Central memory CD4-positive, alpha-beta T cell (primary cell): ENCODE measurements around the gene SYT2.
"Not testable (repeated sequence)": the region's sequence is repeated elsewhere in the genome, so short reads cannot be mapped to it uniquely, and the experiment has no call there.

Experiments used
- DNase-seq: peaks from one replicate; pipeline ENCODE4 v3.0.0; 2022

SYT2 gene

DNA sequence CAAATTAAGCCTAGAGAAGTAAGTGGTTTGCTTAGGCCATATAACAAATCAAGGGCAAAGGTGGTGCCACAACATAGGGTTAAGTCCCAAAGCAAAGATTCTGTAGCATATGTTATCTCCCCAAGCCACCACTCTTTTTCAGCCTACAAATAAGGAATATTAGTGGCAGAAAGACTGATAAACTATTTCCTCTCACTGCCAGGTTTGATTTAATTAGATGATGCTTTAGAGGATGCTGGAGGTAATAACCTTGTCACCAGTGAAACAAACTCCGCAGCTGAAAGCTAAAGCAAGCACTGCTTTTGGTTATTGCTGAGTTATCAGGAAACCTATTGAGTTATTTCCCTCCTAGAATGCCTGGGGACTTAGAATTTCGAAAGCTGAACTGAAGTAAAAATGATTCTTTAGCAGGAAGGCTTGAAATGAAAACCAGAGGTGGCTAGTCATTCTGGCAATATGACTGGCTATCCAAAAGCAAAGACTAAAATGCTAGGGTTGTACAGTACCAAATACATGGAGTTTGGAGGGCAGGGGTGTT lies 145.2 kb downstream of the SYT2 start:
- DNase-seq, result no peak

DNA sequence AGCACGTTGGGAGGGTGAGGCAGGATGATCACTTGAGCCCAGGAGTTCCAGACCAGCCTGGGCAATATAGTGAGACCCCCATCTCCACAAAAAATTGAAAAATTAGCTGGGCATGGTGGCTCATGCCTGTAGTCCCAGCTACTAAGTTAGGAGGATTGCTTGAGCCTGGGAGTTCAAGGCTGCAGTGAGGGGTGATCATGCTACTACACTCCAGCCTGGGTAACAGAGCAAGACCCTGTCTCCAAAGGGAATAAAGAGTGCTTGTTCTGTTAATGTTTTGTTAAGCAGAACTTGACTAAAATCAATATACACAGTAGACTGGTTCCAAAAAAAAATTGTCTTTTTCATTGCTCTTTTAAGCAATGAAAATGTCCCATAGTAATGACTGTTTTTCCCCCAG lies 146.4 kb downstream of the SYT2 start:
- DNase-seq, result no peak

DNA sequence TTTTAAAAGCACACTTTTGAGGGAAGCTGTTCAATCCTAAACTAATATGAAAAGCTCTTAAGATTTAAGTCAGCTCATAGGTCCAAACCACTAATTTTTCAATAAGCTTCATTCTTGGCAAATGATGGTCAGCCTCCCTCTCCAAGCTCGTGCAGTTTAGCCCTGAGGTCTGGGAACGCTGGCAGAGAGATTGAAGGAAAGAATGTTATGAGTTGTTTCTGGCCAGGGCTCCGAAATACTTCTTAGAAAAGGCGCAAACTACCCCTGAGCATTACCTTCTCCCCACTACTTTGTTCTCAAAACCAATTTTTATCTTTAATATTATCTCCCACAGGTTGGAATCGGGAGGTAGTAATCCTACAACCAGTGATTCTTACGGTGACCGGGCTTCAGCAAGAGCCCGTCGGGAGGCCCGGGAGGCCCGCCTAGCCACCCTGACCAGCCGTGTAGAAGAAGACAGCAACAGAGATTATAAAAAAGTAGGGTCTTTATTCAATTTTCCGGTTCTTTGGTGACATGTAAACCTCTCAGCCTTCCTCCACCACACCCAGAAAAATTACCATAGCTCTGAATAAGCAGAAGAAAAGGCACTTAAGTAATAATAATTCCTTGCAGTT lies 147.7 kb downstream of the SYT2 start:
- DNase-seq, result no peak

GRCh38 chr1:202561726-202562443 lies 148.4 kb downstream of the SYT2 start:
- DNase-seq, result no peak

- DNase-seq, result no peak
Observed at GRCh38 chr1:202561240-202561639, 149.0 kb downstream of the SYT2 start.

DNA sequence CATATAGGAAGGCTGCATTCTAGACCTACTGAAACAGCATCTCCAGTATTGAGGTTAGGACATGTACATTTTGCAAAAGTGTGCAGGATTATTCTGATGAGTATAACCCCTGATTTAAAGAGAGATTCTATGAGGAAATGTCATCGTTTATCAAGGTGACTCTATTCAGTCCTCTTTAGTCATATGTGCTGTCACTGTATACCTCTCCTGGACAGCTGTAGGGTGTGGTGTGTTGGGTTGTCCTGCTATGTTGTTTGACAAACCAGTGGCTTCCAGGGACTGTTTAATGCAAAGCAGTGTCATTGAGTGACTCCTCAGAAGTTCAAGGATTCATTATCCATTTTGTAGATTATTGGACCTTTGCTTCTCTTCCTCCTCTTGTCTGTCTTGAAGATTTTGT lies 152.6 kb downstream of the SYT2 start:
- DNase-seq, result not testable (repeated sequence)

- DNase-seq, result not testable (repeated sequence)
Observed at GRCh38 chr1:202556037-202556436, 154.2 kb downstream of the SYT2 start.

- DNase-seq, result not testable (repeated sequence)
Observed at GRCh38 chr1:202554619-202555018, 155.6 kb downstream of the SYT2 start.

DNA sequence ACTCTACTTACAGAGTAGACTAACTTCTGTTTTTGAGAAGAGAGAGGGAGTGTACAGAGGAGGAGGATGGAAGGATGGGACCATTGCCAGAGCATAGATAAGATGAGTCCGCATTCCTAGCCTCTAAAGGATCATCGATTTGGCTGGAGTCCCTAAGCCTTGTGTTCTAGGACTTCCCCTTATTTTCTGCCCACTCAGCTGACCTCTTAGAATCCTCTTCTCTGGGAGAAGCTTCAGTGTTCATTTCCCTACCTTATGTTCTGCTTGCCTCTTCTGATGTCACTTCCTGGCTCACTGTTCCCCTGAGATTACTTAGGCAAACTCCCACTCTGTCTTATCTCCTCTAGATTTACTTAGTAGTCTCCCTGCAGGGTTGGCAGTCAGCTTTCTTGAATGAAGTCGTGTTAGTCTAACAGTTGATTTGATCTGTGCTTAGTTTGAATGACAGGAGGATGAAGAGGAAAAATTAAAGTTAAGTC lies 156.7 kb downstream of the SYT2 start:
- no peak for DNase-seq

- DNase-seq, result not testable (repeated sequence)
Observed at GRCh38 chr1:202553078-202553477, 157.2 kb downstream of the SYT2 start.

DNA sequence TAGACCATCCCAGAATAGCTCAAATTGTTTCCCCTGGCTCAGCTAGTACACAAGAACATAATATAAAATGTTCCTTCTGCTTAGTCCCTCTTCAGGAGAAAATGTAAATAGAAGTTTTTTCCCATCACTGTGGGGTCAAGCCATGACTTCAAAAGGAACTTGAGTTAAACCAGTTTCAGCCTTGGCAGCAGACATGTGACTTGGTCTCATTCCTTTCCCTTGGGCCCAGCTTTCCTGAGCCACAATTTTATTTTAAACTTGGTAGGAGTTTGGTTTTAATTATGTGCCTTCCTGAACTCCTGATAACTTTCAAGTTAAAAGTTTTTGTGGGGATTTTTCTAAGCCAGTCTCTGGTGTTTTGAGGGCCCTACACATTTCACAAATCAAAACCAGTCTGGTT lies 157.6 kb downstream of the SYT2 start:
- DNase-seq, result not testable (repeated sequence)

- DNase-seq, result no peak
Observed at GRCh38 chr1:202551683-202552082, 158.6 kb downstream of the SYT2 start.

GRCh38 chr1:202550088-202550487 lies 160.2 kb downstream of the SYT2 start:
- not testable (repeated sequence) for DNase-seq

GRCh38 chr1:202547215-202547614 lies 163.0 kb downstream of the SYT2 start:
- no peak for DNase-seq

- DNase-seq, result not testable (repeated sequence)
Observed at GRCh38 chr1:202546796-202547195, 163.5 kb downstream of the SYT2 start.

GRCh38 chr1:202546377-202546776 lies 163.9 kb downstream of the SYT2 start:
- not testable (repeated sequence) for DNase-seq

DNA sequence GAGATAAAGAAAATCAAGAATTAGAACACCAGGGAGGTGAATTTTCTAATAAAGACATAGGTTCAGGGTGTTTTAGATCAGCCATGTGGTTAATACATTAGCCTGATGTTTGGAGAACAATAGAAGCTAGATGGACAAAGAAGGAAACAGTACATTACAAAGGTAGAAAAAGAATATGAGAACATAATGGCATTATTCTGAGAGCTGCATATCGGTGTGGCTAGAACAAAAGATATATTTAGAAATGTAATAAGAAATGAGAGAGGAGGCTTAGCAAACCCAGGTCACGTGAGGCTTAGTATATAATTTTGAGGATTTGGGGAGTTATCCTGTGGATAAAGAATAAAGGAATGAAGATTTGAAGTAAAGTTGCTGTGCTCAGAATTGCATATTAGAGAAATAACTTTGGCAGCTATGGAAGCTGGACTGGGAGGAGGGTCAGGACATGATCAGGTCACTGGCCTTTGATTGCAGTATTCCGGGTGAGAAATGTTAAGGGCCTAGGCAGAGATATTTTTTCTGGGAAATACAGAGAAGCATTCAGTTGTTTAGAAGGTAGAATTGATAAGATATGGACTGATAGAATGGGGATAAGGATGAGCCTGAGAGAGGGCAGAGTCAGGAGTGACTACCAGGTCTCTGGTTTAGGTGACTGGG lies 164.5 kb downstream of the SYT2 start:
- DNase-seq, result not testable (repeated sequence)

GRCh38 chr1:202544766-202545449 lies 165.3 kb downstream of the SYT2 start:
- DNase-seq, result not testable (repeated sequence)

DNA sequence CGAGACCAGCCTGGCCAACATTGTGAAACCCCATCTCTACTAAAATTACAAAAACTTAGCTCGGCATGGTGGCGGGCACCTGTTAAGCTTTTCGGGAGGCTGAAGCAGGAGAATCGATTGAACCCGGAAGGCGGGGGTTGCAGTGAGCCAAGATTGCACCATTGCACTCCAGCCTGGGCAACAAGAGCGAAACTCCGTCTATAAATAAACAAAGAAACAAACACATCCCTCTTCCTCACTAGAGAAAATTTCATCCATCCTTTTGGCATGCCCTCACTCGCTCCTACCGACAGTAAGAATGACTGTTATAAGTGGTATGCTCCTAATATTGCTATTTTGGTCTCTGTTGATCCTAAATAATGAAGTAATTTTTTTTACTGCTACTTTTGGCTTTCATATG lies 166.7 kb downstream of the SYT2 start:
- DNase-seq, result not testable (repeated sequence)

GRCh38 chr1:202542415-202542814 lies 167.8 kb downstream of the SYT2 start:
- not testable (repeated sequence) for DNase-seq

DNA sequence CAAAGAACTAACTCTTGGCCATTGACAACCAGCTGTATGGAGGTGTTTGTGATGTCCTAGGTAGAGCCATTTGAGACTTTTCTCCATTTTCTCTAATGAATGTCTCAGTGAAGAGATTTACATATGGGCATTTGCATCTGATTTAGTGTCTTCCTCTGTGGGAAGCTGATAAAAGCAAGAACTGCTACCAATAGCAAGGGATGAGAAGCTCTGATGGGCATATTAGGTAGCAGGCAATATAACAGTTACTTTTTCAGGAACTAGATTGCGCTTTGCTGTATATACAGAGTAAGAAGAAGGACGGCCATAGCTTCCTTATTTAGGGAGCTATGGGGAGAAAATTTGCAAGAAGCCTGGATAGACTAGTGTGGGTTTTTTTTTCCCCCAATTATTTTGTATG lies 169.4 kb downstream of the SYT2 start:
- not testable (repeated sequence) for DNase-seq
